NCI-H82 (cell line): ENCODE measurements around the gene ST7.
A peak's percentile ranks its signal among the peaks of the same experiment; 100 is the strongest.
"Not testable (repeated sequence)": the region's sequence is repeated elsewhere in the genome, so short reads cannot be mapped to it uniquely, and the experiment has no call there.

Experiments
- DNase-seq: peaks from one replicate; lab custom pipeline; 2025; lab: John Stamatoyannopoulos, UW

Gene ST7

DNA sequence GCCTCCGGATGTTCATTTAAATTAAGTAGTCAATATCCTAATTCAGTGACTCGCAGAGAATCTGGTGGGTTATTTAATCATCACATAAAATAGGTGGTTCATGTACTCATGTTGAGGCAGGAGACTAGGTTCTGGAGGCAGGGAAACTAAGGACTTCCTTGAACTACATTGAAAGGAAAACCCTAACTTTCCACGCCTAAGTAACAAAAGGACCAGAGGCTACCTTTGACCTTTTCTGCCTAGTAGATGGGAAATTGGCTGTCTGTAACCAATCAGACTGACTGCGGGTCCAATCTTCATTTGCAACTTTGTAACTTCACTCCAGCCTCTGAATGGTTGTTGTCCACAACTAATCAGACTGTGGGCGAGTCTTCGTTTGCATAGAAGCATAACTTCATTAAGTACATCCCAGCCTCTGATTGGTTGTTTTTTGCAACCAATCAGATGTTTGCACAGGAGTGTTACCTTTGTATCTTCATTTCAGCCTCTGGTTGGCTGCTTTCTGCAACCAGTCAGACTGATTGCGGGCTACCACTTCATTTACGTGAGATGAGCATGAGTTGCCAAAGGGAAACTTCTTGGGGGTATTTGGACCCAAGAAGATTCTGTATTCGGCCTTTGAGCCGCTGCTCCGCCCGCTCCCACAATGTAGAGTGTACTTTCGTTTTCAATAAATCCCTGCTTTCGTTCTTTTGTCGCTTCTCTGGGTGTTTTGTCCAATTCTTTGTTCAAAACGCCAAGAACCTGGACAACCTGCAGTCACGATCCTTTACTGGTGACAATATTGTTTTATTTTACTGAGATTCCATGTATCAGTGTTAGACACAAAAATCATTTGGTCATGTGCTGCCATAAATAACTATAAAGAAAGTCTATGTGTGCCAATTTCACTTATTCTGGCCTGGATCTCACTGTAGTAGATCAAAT lies 1.7 kb upstream of the ST7 start:
- no peak for DNase-seq

DNA sequence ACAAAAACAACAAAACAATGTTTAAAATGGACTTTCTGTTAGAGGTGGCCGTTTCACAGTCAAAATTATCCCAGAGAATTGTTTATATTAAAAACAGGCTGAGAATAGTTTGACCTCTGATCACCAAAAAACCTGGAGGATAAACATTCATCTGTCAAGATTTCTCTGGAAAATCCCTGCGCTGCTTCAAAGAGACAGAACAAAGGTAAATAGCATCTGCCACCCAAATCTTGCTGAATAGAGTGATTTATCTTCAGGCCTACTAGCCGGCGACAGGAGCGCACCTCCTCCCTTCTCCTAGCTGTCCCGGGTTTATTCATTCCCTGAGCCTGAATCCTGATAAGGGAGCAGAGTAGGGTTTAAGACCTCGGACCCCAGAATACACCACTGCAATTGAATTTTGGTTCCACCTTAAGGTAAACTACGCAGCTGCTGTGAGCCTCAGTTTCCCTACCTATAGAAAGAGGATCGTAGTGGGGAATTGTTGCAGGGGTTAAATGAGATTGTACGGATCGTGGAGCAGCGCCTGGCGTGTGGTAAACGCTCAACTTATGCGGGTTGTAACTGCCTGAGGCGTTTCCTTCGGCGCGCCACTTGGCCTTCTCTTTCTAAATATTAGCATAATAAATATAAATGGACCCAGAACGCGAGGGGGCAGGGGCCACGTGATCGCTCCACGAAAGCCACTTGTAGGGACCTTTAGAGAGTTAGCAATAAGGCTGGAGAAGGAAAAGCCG lies 498 bp upstream of the ST7 start:
- DNase-seq, result peak; percentile 60

GRCh38 chr7:116953906-116954838 lies 871 bp downstream of the ST7 start:
- peak; percentile 14 for DNase-seq

DNA sequence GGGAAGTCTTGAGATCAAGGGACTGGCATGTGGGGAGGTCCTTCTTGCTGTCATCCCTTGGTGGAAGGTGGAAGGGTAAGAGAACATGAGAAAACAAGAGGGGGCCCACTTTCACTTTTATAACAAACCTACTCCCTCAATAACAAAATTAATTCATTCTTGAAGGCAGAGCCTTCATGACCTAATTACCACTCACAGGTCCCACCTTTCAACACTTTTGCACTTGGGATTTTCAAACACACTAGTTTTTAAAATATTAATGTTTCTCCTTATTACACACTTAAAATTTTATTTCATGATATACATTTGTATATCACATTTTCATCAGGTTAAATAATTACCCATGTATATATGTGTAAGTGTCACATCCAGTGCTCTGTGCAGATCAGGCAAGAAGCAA lies 2.0 kb downstream of the ST7 start:
- DNase-seq, result no peak

DNA sequence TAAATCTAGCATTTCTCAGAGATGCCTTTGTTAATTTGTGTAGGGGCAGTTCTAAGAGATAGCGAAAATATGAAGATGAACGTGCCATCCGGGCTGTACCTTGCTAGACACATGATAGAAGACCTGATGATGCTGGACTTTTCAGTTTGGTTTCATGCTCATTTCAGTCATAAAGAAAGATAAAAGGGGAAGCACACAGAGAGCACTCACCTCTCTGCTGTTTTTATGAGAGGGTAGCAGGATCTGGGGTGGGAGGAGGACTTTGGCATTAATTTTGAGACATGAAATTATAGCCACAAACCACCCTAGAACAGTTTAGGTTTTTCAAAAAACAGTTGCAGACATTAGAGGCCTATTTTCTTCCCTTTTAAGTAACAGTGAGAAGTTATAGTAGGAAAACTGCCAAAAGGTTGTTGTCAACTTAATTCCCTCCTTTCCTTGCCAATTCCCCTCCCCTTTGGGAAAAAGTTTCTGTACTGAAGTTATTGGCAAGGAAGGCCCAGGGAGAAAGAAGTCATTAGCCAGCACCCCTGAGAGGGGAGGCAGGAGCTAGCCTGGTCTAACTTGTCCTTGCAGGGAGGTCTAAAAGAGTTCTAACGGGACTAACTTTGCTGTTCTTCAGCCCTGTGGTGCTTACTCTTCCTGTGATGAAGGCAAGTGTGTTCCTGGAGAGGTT lies 2.6 kb downstream of the ST7 start:
- DNase-seq, result no peak

- DNase-seq, result no peak
These were observed 3.1 kb downstream of the ST7 start for GRCh38 chr7:116956477-116956804.

- DNase-seq, result no peak
These were observed 4.6 kb downstream of the ST7 start for GRCh38 chr7:116957874-116958273.

DNA sequence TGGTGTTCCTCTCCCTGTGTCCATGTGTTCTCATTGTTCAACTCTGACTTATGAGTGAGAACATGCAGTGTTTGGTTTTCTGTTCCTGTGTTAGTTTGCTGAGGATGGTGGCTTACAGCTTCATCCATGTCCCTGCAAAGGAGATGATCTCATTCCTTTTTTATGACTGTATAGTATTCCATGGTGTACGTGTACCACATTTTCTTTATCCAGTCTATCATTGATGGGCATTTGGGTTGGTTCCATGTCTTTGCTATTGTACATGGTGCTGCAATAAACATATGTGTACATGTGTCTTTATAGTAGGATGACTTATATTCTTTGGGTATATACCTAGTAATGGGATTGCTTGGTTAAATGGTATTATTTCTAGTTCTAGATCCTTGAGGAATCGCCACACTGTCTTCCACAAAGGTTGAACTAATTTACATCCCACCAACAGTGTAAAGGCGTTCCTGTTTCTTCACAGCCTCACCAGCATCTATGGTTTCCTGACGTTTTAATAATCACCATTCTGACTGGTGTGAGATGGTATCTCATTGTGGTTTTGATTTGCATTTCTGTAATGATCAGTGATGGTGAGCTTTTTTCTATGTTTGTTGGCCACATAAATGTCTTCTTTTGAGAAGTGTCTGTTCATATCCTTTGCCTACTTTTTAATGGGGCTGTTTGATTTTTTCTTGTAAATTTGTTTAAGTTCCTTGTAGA lies 8.8 kb downstream of the ST7 start:
- not testable (repeated sequence) for DNase-seq

GRCh38 chr7:116963234-116963633 lies 9.9 kb downstream of the ST7 start:
- no peak for DNase-seq

GRCh38 chr7:116966601-116967000 lies 13.3 kb downstream of the ST7 start:
- DNase-seq, result no peak

GRCh38 chr7:116967254-116967922 lies 14.1 kb downstream of the ST7 start:
- no peak for DNase-seq

DNA sequence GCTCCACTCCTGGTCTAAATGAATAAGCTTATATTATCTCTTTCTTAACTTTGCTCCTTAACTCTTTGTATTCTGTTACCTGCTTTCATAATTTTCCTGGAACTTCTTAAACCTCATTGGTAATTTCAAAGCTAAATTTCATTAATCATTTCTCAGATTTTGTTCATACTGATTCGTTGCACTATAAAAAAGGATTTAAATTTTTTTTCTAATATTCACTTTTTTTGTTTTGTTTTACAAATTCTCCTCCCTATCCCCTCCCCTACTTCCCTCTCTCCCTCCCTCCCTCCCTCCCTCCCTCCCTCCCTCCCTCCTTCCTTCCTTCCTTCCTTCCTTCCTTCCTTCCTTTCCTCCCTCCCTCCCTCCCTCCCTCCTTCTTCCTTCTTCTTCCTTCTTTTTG lies 14.7 kb downstream of the ST7 start:
- no peak for DNase-seq

- DNase-seq, result no peak
These were observed 15.3 kb downstream of the ST7 start for GRCh38 chr7:116968631-116969030.

GRCh38 chr7:116969371-116969902 lies 16.1 kb downstream of the ST7 start:
- no peak for DNase-seq

DNA sequence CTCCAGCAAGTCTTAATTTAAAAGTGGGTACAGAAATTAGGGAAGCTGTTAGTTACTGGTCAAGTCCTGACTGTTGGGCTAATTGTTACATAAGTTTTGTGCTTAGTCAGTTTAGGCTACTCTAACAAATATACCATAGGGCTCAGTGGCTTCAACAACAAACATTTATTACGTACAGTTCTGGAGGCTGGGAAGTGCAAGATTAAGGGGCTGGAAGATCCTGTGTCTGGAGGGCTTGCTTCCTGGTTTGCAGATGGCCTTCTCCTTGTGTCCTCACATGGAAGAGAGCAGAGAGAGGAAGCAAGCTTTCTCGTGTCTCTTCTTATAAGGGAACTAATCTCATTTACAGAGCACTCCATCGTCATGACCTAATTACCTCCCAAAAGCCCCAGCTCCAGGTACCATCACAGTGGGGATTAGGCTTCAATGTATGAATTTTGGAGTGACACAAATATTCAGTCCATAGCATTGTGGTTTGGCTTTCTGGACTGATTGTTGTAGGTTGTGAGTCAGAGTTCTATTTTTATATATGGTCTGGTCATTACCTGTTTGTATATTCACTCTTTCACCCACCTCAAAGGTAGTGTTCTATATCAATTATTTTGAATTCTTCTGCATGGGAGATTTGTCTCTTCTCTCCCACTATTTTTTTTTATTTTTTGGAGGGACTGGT lies 17.1 kb downstream of the ST7 start:
- DNase-seq, result peak; percentile 22

DNA sequence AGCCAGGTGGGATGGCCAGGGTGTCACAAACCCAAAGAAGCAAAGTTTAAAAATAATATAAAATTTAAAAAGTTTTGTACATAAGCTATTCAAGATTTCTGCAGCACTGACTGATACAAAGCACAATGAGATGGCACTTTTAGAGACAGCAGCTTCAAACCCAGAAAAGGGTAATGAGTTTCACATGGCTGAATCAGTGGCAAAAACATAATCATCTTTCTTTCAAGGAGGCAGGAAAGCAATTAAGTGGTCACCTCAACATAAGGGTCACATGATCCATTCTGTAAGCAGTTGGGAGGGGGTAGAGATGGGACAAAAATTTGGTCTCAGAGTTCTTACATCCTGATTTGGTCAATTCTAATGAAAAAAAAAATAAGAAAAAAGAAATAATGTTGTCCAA lies 17.9 kb downstream of the ST7 start:
- not testable (repeated sequence) for DNase-seq

DNA sequence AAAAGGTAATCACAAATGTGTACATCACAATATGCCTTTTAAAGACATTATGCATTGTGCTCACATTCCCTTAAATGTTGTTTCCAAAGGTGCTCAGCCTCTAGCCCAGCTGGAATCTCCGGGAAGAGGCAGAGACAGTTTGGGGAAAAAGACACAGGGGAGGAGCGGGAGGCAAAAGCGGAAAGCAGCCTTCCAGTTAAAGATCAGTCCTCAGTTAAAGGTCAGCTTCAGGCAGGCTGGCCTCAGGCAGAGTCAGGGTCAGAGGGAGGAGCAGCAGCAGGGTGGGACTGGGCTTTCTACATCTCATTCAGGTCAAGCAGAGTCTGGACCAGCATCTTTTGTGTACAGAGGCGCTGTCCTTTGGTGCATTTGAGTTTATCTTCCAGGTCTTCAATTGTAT lies 18.6 kb downstream of the ST7 start:
- no peak for DNase-seq

- DNase-seq, result not testable (repeated sequence)
These were observed 21.7 kb downstream of the ST7 start for GRCh38 chr7:116975024-116975423.

DNA sequence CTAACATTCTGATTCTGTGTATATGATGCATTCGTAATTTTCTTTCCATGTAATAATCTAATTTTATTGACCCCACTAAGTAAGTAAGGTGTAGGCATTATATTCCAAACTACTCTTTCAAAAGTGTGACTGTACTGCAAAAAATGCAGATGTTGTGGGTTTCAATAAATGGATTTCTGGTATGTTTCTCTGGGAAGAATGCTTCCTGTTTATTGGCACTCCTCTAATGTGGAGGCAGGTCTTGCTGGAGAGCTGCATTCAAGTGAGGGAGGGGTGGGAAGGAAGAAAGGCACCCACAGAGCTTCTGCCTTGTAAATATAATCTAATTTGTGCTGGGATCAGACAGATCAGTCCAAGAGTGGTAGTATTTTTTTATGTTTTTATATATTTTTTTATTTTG lies 23.9 kb downstream of the ST7 start:
- no peak for DNase-seq

- no peak for DNase-seq
These were observed 24.7 kb downstream of the ST7 start for GRCh38 chr7:116978006-116978405.
